ENCODE measurements around the gene MMP25. TPM values are rescaled to one million over a fixed set of nuclear protein-coding genes. Genes with fewer than 3 reads are reported as not detected.

Gene MMP25
- total RNA-seq, 1 experiment from 2014 or later = 0.26 TPM

DNA sequence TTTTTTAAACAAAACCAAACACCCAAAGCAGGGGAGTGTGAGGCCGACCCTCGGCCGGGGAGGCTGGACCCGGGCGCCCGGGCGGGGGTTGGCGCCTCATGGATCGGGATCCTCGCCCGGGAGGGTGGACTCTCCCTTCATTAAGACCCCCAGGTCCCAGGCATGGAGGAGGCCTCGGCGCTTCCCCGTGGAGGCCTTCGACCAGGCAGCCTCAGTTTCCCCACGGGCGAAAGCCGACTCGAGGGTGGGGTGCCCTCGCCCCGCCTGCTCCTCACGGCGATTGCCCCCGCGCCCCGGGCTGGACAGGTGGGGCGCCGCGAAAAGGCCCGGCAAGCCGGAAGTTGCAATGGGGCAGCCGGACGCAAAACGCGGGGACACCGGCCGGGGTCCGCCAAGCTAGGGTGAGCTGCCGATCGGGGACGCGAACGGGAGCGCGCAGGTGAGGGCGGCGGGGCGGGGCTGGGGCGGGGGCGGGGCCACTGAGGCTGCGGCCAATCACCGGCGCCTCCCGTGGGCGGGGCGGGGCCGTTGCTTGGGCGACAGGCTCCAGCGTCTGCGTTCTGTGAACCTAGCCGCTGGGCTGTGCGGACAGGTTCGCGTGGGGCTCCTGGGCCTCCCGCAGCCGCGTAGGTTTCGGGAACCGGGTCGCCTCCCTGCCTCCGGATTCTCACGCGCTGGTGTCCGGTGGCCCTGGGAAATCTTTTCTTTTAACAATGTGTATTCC, 60.0 kb downstream of the MMP25 start:
- Mint-ChIP-seq H3K27ac (ENCODE audit: low read depth, unreplicated experiment) (peak overlapping the region; percentile 82), H3K27me3 (ENCODE audit: insufficient read depth, unreplicated experiment) (no peaks in the 10 kb centered on the region), H3K36me3 (ENCODE audit: insufficient read depth, unreplicated experiment) (peaks cover 12% of the 10 kb centered on the region), H3K4me3 (ENCODE audit: unreplicated experiment) (peak overlapping the region; percentile 74), H3K4me1 (ENCODE audit: insufficient read depth, unreplicated experiment) (peaks cover 6% of the 10 kb centered on the region), H3K9me3 (ENCODE audit: unreplicated experiment) (no peaks in the 10 kb centered on the region)
- peak; percentile 91 for DNase-seq (ENCODE audit: unreplicated experiment)
- ChIA-PET CTCF (interaction anchor here (1.1 to 2.4 kb wide), 6 partner anchors 8 to 47 kb away, joined by 3 to 9 read pairs (median 4); no protein-coding TSS in a partner anchor), POLR2A (interaction anchor here (0.6 to 2.4 kb wide), 10 partner anchors 12 to 84 kb away, joined by 3 to 15 read pairs (median 4); partner anchors contain the start of gene ZNF213)
- TF ChIP-seq, protein P1, sequence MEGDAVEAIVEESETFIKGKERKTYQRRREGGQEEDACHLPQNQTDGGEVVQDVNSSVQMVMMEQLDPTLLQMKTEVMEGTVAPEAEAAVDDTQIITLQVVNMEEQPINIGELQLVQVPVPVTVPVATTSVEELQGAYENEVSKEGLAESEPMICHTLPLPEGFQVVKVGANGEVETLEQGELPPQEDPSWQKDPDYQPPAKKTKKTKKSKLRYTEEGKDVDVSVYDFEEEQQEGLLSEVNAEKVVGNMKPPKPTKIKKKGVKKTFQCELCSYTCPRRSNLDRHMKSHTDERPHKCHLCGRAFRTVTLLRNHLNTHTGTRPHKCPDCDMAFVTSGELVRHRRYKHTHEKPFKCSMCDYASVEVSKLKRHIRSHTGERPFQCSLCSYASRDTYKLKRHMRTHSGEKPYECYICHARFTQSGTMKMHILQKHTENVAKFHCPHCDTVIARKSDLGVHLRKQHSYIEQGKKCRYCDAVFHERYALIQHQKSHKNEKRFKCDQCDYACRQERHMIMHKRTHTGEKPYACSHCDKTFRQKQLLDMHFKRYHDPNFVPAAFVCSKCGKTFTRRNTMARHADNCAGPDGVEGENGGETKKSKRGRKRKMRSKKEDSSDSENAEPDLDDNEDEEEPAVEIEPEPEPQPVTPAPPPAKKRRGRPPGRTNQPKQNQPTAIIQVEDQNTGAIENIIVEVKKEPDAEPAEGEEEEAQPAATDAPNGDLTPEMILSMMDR (IDR thresholded peaks at IDR 0.05; ENCODE audit: unreplicated experiment) = no peak
- no TSS peak for BruUV-seq (replicated peaks)
- intact Hi-C loops (cut with micrococcal nuclease) = no loop called here

Other genes starting within 250 kb of the MMP25 start
- gene PRSS41, start 248.1 kb upstream of the MMP25 start, total RNA-seq (2022) = not detected in 2 replicates
- gene PRSS21, start 229.3 kb upstream of the MMP25 start, total RNA-seq (2022) = 16.4 TPM in 2 replicates
- gene ZG16B, start 216.3 kb upstream of the MMP25 start, total RNA-seq (2022) = 4.0 and 6.9 TPM in 2 replicates
- not detected in 2 replicates for gene PRSS22, start 188.4 kb upstream of the MMP25 start, total RNA-seq (2022)
- 24.4 and 27.7 TPM in 2 replicates for gene FLYWCH2, start 163.3 kb upstream of the MMP25 start, total RNA-seq (2022)
- gene FLYWCH1, start 134.6 kb upstream of the MMP25 start, total RNA-seq (2022) = 76.3 and 86.2 TPM in 2 replicates
- 0.42 TPM in 1 of 2 replicates, not detected in the other for gene KREMEN2, start 82.3 kb upstream of the MMP25 start, total RNA-seq (2022)
- gene PAQR4, start 77.2 kb upstream of the MMP25 start, total RNA-seq (2022) = 4.8 and 7.9 TPM in 2 replicates
- 16.9 and 34.7 TPM in 2 replicates for gene PKMYT1, start 66.1 kb upstream of the MMP25 start, total RNA-seq (2022)
- gene CLDN9, start 33.6 kb upstream of the MMP25 start, total RNA-seq (2022) = 0.39 and 0.44 TPM in 2 replicates
- not detected in 2 replicates for gene CLDN6, start 28.4 kb upstream of the MMP25 start, total RNA-seq (2022)
- gene TNFRSF12A, start 26.2 kb upstream of the MMP25 start, total RNA-seq (2022) = 436 and 641 TPM in 2 replicates
- 13.6 and 20.4 TPM in 2 replicates for gene HCFC1R1, start 22.6 kb upstream of the MMP25 start, total RNA-seq (2022)
- gene THOC6, start 22.5 kb upstream of the MMP25 start, total RNA-seq (2022) = 36.8 and 53.1 TPM in 2 replicates
- gene BICDL2, start 9.6 kb upstream of the MMP25 start, total RNA-seq (2022) = 0.23 and 0.39 TPM in 2 replicates
- 24.0 and 29.8 TPM in 2 replicates for gene IL32, start 19.1 kb downstream of the MMP25 start, total RNA-seq (2022)
- 0.49 and 1.4 TPM in 2 replicates for gene ZSCAN10, start 52.7 kb downstream of the MMP25 start, total RNA-seq (2022)
- 11.8 and 12.1 TPM in 2 replicates for gene ZNF205, start 66.0 kb downstream of the MMP25 start, total RNA-seq (2022)
- 19.7 and 20.7 TPM in 2 replicates for gene ZNF213, start 88.5 kb downstream of the MMP25 start, total RNA-seq (2022)
- gene OR1F1, start 141.6 kb downstream of the MMP25 start, total RNA-seq (2022) = not detected in 2 replicates
- gene ZNF200, start 188.6 kb downstream of the MMP25 start, total RNA-seq (2022) = 6.6 and 8.8 TPM in 2 replicates
- gene MEFV, start 210.1 kb downstream of the MMP25 start, total RNA-seq (2022) = 0.49 and 0.72 TPM in 2 replicates
- 28.3 and 30.9 TPM in 2 replicates for gene ZNF263, start 236.9 kb downstream of the MMP25 start, total RNA-seq (2022)

Measured in MCF 10A (cell line).